Activated CD4-positive, alpha-beta T cell treated with anti-CD3 and anti-CD28 coated beads, Interleukin-2, Interleukin-4, amounts not matched to agents 100 ng/mL and 50 ng/mL, durations not matched to agents 16 hours and 8 hours (primary cell): ENCODE data around the gene GTF2I.
A peak's percentile ranks its signal among the peaks of the same experiment; 100 is the strongest.
"Not testable (repeated sequence)": the region's sequence is repeated elsewhere in the genome, so short reads cannot be mapped to it uniquely, and the experiment has no call there.

Experiments used
- DNase-seq: peaks from one replicate; pipeline ENCODE4 v3.0.0-alpha.2; 2020; ENCODE audit warnings: low spot score

Gene GTF2I

DNA sequence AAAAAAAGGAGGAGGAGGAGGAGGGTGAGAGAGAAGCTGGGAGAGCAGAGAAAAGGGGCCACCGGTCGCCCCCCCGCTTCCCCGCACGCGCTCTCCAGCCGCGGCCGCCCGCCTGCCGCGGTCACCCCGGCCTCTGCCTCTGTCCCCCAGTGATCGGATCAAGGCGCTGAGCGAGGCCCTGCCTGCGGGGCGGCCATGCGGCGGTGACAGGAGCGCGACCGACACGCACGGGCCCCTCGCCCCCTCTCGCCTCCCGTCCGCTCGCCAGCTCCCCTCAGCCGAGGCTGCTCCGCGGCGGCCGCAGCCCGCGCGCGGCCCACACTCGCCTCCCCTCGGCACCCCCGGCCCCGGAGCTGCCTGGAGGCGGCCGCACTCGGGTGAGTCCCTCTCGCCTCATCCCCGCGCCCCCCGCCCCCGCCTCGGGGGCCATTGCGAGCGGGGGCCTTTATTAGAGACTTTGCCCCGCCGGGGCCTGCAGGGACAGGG, at the start of gene GTF2I:
Gene GTF2I (plus strand): TSS at position 27 of the 486 bp plus-strand sequence. CDS start 31,411 bp downstream, outside the sequence.
- DNase-seq = no peak

GRCh38 chr7:74612015-74612829, 45.3 kb upstream of the GTF2I start:
- no peak for DNase-seq

GRCh38 chr7:74615933-74616780, 41.4 kb upstream of the GTF2I start:
- no peak for DNase-seq

GRCh38 chr7:74617180-74617744, 40.3 kb upstream of the GTF2I start:
- no peak for DNase-seq

GRCh38 chr7:74619235-74619860, 38.2 kb upstream of the GTF2I start:
- no peak for DNase-seq

DNA sequence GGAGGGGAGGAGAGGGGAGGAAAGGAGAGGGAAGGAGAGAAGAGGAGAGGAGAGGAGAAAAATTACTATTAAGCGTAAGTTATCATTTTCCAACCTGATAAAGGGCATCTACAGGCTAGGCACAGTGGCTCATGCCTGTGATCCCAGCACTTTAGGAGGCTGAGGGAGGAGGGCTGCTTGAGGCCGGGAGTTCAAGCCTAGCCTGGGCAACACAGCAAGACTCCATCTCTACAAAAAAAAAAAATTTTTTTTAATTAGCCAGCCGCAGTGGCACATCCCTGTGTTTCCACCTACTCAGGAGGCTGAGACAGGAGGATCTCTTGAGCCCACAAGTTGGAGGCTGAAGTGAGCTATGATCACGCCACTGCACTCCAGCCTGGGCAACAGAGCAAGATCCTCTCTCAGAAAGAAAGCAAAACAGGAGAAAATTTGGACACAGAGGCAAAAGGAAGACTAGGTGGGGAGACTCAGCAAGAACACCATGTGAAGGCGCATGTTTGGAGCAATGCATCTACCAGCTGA, 35.2 kb upstream of the GTF2I start:
- DNase-seq = no peak

DNA sequence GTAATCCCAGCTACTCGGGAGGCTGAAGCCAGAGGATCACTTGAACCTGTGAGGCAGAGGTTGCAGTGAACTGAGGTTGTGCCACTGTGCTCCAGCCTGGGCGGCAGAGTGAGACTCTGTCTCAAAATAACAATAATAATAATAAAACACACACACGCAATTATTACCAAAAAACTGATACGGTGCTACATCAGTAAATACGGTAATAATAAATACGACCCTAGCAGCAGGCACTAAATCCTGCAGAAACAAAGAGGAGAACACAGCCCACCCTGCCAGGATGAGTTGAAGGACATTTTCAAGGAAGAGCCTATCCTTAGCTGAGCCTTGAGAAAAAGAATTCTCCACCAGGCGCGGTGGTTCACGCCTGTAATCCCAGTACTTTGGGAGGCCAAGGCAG, 34.4 kb upstream of the GTF2I start:
- no peak for DNase-seq

DNA sequence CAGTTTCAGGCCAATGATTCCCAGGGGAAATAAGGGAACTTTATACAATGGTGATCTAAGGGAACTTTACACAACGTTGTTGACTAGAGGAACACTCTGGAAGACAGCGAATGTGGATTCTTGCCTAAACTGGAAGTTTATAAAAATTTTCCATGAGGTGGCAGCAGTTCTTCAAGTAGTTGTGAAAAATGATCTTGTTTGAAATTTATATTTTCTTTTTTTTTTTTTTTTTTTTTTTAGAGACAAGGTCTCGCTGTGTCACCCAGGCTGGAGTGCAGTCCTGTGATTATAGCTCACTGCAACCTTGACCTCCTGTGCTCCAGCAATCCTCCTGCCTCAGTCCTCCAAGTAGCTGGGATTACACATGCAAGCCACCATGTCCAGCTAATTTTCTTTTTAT, 32.1 kb upstream of the GTF2I start:
- no peak for DNase-seq

DNA sequence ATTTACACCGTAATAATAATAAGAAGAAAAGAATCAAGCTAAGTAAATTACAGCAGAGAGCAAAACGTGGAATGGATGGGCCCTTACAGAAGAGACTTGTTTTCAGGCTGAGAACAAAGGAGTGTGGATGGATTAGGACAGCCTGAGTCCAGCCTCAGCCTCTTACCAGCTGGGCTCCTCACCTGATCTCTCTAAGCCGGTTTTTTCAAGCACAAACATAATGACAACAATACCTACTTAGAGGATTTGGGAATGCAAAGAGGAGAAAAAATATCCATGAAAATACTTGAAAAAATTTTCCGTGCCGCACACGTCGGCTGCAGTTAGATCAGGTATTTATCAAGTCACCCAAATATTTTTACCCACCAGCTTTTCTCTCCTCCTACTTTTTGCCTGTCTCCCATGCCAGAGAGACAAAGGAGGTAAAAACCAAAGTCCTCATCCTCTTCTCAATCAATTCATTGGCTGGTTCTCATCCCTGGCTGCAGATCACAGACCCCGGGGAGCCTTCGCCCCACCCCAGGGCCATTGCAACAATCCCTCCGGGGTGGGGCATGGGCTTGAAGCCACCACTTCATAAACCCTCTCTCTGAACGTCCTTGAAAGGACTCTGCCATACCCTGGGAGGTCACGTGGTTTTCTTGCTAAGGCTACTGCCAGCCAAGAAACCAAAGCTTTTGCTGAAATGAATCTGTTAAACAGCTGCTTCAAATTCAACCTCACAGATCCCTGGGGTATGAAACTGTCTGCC, 29.7 kb upstream of the GTF2I start:
- DNase-seq = no peak

GRCh38 chr7:74632505-74632904, 25.0 kb upstream of the GTF2I start:
- DNase-seq = no peak

DNA sequence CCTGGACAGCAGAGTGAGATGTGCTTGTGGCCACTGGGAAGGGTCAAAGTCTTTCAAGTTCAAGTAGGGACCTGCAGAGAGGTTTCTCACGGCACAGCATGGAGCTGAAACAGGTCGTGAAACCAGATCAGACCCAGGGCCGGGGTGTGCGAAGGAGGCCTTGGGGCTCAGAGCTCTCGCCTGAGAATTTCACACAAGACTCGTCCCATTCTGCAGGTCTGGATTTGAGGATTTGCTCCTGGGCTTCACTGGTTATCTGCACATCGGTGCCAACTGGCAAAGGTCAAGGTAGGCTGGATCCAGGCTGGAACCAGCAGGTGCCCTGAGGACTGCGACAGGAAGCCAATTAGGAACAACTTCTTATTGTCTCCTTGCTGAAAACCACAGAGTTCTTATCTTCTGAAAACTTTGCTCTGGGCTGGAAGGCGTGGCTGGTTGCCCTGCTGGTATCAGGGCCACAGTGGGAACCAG, 24.0 kb upstream of the GTF2I start:
- no peak for DNase-seq

DNA sequence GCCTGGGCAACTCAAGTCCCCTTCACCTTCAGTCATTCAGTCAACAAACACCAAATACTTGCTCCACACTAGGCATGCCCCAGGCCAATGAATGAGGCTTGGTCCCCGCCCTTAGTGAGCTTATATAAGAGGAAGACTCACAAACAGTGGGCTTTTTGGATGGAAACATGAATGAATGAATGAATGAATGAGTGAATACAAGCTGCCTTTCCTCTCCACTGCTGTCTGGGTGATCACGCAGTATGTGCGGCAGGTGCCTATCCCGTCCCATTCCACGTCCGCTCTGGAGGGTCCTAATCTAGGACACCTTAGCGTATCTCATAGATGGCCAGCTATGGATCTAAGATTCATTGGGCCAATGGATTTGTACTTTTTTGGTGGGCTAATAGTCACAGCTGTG, 19.8 kb upstream of the GTF2I start:
- no peak for DNase-seq

DNA sequence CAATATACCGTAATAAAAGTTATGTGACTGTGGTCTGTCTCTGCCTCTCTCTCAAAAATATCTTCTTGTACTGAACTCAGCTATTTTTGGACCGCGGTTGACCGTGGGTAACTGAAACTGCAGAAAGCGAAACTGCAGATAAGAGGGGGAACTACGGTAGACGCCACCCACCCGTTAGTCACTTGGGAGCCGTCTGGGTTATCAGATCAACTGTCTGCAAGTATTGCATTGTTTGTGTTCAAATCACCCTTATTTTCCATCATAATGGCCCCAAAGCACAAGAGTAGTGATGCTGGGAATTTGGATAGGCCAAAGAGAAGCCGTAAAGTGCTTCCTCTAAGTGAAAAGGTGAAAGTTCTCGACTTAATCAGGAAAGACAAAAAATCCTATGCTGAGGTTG, 7.5 kb upstream of the GTF2I start:
- peak; percentile 89 for DNase-seq

- DNase-seq = not testable (repeated sequence)
These were observed 6.9 kb upstream of the GTF2I start for GRCh38 chr7:74650493-74651132.

GRCh38 chr7:74651133-74651504, 6.4 kb upstream of the GTF2I start:
- DNase-seq = not testable (repeated sequence)

GRCh38 chr7:74653686-74654181, 3.8 kb upstream of the GTF2I start:
- no peak for DNase-seq

GRCh38 chr7:74654811-74655210, 2.7 kb upstream of the GTF2I start:
- DNase-seq = no peak

GRCh38 chr7:74655324-74655723, 2.2 kb upstream of the GTF2I start:
- DNase-seq = no peak

DNA sequence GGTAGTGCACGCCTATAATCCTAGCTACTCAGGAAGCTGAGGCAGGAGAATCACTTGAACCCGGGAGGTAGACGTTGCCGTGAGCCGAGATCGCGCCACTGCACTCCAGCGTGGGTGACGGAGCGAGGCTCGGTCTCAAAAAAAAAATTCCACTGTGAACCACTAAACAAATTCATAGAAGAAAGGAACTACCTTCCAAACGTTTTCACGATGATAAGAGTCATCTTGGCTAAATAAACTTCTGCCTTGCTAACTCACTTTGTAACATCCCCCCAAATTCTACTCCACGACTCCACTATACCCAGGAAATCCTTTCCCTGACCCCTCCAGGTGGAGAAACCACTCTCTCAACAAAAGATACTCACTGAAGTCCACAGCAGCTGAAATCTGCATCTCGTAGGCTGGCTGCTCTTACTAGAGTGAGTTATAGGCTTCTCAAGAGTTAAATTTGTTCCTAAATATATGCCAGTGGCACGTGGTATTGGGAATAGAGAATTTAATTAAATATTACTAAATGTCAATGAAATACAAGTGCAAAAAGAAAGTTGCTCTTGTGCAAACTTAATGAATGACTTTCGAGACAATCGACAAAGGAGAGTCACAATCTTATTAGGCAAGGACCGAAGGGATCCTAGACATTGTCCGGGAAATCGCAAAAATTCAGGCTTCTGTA, 1.6 kb upstream of the GTF2I start:
- DNase-seq = no peak

DNA sequence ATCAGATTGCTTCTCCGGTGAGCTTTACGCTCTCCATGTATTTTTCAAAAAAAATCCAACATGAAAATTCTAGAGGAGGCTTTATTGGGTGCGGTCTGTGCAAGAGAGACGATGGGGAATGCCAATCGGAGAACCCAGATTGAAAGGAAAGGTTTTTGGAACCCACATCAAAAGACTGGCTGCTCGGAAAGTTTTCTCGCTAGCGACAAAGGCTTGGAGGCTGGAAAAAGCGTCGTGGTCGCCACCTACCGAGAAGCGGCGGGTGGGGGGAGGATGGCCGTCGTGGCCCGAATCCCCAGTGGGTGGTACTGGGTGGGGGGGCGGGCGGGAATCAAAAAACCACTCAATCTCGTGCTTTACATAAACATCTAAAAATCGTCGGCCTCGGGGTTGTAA, 1.1 kb upstream of the GTF2I start:
- DNase-seq = peak; percentile 50
